Measurements from ENCODE around the gene SCYL1. TPM values are rescaled to one million over a fixed set of nuclear protein-coding genes. Genes with fewer than 3 reads are reported as not detected.
A peak's percentile ranks its signal among the peaks of the same experiment; 100 is the strongest.

Gene SCYL1
- total RNA-seq, 1 experiment from 2014 or later: 53.6 TPM

DNA sequence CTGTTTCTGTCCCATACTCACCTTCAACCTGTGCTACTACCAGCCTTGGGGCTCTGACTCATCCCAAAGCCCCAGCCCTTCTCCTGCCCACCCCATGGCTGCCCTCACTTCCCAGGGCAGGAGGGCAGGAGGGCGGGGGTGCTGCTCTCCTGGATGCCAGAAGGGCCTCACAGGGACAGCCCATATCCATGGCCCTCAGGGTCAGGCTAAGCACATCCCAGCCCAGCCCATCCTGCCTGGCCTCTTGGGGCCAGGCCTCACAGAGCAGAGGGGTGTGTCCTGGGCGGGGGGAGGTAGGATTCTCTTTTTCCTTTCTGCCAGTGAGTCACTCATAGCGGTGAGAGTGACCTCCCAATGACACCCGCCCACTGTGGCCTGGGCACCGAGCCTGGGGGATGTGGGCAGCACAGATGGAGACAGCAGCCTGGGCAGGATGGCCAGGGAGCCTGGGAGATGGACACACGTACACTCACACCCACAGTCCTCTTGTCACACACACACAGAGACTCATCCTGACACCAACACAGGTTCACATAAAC is 30.9 kb downstream of the SCYL1 start:
- Mint-ChIP-seq H3K9me3 (ENCODE audit: low read depth, unreplicated experiment) (no peaks in the 10 kb centered on the region), H3K27me3 (ENCODE audit: unreplicated experiment) (no peaks in the 10 kb centered on the region), H3K4me3 (ENCODE audit: low read depth, unreplicated experiment) (peak overlapping the region; percentile 77), H3K4me1 (ENCODE audit: low read depth, unreplicated experiment) (peaks cover 72% of the 10 kb centered on the region), H3K36me3 (ENCODE audit: insufficient read depth, unreplicated experiment) (peaks cover 70% of the 10 kb centered on the region), H3K27ac (ENCODE audit: unreplicated experiment) (peak overlapping the region; percentile 85)
- DNase-seq: peak; percentile 89
- CTCF ChIA-PET: no interaction called here
- TF ChIP-seq, protein P1, sequence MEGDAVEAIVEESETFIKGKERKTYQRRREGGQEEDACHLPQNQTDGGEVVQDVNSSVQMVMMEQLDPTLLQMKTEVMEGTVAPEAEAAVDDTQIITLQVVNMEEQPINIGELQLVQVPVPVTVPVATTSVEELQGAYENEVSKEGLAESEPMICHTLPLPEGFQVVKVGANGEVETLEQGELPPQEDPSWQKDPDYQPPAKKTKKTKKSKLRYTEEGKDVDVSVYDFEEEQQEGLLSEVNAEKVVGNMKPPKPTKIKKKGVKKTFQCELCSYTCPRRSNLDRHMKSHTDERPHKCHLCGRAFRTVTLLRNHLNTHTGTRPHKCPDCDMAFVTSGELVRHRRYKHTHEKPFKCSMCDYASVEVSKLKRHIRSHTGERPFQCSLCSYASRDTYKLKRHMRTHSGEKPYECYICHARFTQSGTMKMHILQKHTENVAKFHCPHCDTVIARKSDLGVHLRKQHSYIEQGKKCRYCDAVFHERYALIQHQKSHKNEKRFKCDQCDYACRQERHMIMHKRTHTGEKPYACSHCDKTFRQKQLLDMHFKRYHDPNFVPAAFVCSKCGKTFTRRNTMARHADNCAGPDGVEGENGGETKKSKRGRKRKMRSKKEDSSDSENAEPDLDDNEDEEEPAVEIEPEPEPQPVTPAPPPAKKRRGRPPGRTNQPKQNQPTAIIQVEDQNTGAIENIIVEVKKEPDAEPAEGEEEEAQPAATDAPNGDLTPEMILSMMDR (IDR thresholded peaks at IDR 0.05; ENCODE audit: unreplicated experiment): no peak
- BruUV-seq (replicated peaks): no TSS peak
- intact Hi-C loops (cut with micrococcal nuclease; ENCODE audit: unreplicated experiment): no loop called here

DNA sequence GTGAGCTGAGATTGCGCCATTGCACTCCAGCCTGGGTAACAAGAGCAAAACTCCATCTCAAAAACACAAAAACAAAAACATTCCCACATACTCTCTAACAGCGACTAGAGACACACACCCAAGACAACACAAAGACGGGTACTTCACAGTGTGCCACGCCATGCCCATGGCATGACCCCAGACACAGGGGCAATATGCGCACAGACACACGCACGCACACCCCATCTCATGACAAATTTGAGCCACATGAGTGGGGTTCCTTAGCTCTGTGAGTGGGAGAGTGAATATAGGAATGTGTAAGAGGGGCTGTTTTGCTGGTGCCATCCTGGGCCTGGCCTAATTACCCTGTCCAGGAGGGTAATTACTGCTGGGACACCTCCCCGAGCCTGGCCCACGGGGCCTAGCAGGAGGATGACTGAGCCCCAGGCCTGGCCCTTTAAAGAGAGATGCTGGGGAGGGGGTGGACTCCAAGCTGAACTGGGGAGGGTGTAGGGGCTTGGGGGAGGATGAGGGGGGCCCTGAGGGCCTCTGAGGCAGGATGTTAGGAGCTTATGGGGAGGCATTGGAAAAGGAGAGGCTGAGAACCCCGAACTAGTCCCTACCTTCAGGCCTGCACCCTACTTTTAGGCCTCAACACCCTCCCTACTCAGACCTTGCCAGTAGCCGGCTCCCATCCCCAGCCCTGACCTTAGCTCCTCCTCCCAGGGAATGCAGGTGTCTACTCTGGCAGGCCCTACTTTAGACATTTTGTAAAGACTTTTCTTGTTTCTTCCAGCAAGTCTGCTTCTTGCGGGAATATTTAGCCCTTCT is 31.8 kb downstream of the SCYL1 start:
- H3K36me3 Mint-ChIP-seq (ENCODE audit: insufficient read depth, unreplicated experiment): peaks cover 61% of the 10 kb centered on the region
- peak overlapping the region; percentile 77 for H3K4me3 Mint-ChIP-seq (ENCODE audit: low read depth, unreplicated experiment)
- TF ChIP-seq, protein P1 (IDR thresholded peaks at IDR 0.05; ENCODE audit: unreplicated experiment): no peak
- no peaks in the 10 kb centered on the region for H3K9me3 Mint-ChIP-seq (ENCODE audit: low read depth, unreplicated experiment)
- H3K27me3 Mint-ChIP-seq (ENCODE audit: unreplicated experiment): no peaks in the 10 kb centered on the region
- H3K27ac Mint-ChIP-seq (ENCODE audit: unreplicated experiment): peak overlapping the region; percentile 85
- TSS peak; percentile 34 for BruUV-seq (replicated peaks)
- peaks cover 68% of the 10 kb centered on the region for H3K4me1 Mint-ChIP-seq (ENCODE audit: low read depth, unreplicated experiment)
- no peak for DNase-seq
- intact Hi-C loops (cut with micrococcal nuclease; ENCODE audit: unreplicated experiment): no loop called here
- CTCF ChIA-PET: interaction anchor here (0.6 to 1.3 kb wide), 3 partner anchors 14 to 960 kb away, joined by 3 to 5 read pairs (median 4); partner anchors contain the start of gene ZNRD2

DNA sequence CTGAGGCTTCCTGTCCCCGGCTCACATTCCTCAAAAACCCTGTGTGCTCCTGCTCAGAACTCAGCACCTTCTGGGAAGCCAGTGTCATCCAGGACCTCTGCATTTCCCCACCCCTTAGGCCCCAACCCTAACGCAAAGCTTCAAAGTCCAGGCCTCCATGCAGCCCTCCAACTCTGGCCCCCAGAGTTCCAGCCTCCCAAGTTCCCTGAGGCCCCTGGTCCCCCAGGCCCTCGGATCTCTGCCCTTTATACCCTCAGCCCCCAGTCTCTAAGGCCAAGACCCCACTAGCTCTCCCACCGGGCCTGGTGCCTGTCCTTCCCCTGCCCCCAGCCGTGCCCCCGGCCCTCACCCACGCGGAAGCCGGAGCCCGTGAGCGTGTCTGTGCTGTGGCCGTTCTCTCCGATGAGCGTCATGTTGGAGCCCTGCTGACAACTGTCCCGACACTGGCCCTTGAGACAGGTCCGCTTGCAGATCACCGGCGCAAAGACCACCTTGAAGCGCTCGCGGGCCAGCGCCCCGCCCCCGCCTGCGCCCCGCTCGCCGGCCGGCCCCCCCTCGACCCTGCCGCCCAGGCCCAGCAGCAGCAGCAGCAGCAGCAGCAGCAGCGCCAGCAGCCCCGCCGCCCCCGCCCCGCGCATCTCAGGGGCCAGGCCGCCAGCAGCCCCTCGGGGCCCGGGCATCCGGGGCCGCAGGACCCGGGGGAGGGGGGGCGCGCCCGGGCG is 32.6 kb downstream of the SCYL1 start:
- DNase-seq: no peak
- H3K27me3 Mint-ChIP-seq (ENCODE audit: unreplicated experiment): no peaks in the 10 kb centered on the region
- H3K4me3 Mint-ChIP-seq (ENCODE audit: low read depth, unreplicated experiment): peak overlapping the region; percentile 77
- intact Hi-C loops (cut with micrococcal nuclease; ENCODE audit: unreplicated experiment): no loop called here
- H3K4me1 Mint-ChIP-seq (ENCODE audit: low read depth, unreplicated experiment): peaks cover 68% of the 10 kb centered on the region
- BruUV-seq (replicated peaks): no TSS peak
- CTCF ChIA-PET: interaction anchor here (0.6 to 1.3 kb wide), 3 partner anchors 13 to 181 kb away, joined by 3 to 5 read pairs (median 4); partner anchors contain the start of gene ZNRD2
- peaks cover 54% of the 10 kb centered on the region for H3K36me3 Mint-ChIP-seq (ENCODE audit: insufficient read depth, unreplicated experiment)
- no peaks in the 10 kb centered on the region for H3K9me3 Mint-ChIP-seq (ENCODE audit: low read depth, unreplicated experiment)
- TF ChIP-seq, protein P1 (IDR thresholded peaks at IDR 0.05; ENCODE audit: unreplicated experiment): no peak
- peak overlapping the region; percentile 85 for H3K27ac Mint-ChIP-seq (ENCODE audit: unreplicated experiment)
